ENCODE measurements around the gene GRM5.

- TF ChIP-seq CTCF (IDR thresholded peaks at IDR 0.05) = no peak
- TF ChIP-seq POLR2AphosphoS5 (IDR thresholded peaks at IDR 0.05) = no peak
- TF ChIP-seq POLR2A (IDR thresholded peaks at IDR 0.05) = no peak
These were observed 368.6 kb downstream of the GRM5 start for GRCh38 chr11:88697139-88697538.
